GM19099 (cell line): ENCODE results near the gene NR6A1.

ENCODE experiments used
- POLR2A ChIP-seq: IDR thresholded peaks from 3 replicates; pipeline ENCODE4 v1.6.1; 2011; ENCODE audit warnings: low read depth; ENCODE audit not compliant: insufficient read length; ENCODE audit errors: extremely low read depth

NR6A1 gene

GRCh38 chr9:124786881-124787573 is 15.9 kb upstream of the NR6A1 start:
- no peak for TF ChIP-seq POLR2A

- no peak for TF ChIP-seq POLR2A
Observed at GRCh38 chr9:124784509-124784908, 13.4 kb upstream of the NR6A1 start.

- no peak for TF ChIP-seq POLR2A
Observed at GRCh38 chr9:124783830-124784229, 12.7 kb upstream of the NR6A1 start.

GRCh38 chr9:124782661-124783574 is 11.8 kb upstream of the NR6A1 start:
- no peak for TF ChIP-seq POLR2A

GRCh38 chr9:124781967-124782660 is 11.0 kb upstream of the NR6A1 start:
- TF ChIP-seq POLR2A: no peak

- no peak for TF ChIP-seq POLR2A
Observed at GRCh38 chr9:124780757-124781151, 9.6 kb upstream of the NR6A1 start.

GRCh38 chr9:124780060-124780756 is 9.1 kb upstream of the NR6A1 start:
- no peak for TF ChIP-seq POLR2A

GRCh38 chr9:124779368-124780059 is 8.4 kb upstream of the NR6A1 start:
- TF ChIP-seq POLR2A: no peak

- no peak for TF ChIP-seq POLR2A
Observed at GRCh38 chr9:124778575-124779367, 7.7 kb upstream of the NR6A1 start.

GRCh38 chr9:124776954-124777648 is 6.0 kb upstream of the NR6A1 start, which contains the start of gene OLFML2A:
OLFML2A (plus strand) TSS chr9:124777133; CDS start chr9:124777271, 138 bp downstream.
- no peak for TF ChIP-seq POLR2A

GRCh38 chr9:124776618-124776953 is 5.5 kb upstream of the NR6A1 start:
- no peak for TF ChIP-seq POLR2A

GRCh38 chr9:124774129-124774978 is 3.2 kb upstream of the NR6A1 start:
- no peak for TF ChIP-seq POLR2A
